HG03095 (cell line): Measurements from ENCODE around the gene NMD3.
A peak's percentile ranks its signal among the peaks of the same experiment; 100 is the strongest.
"Not testable (repeated sequence)": the region's sequence is repeated elsewhere in the genome, so short reads cannot be mapped to it uniquely, and the experiment has no call there.

Source experiments
- ATAC-seq: cut with Tn5 transposase; IDR thresholded peaks from one replicate; pipeline ENCODE4 v1.9.1; 2021; ENCODE audit warnings: moderate library complexity; ENCODE audit not compliant: unreplicated experiment

The NMD3 gene

DNA sequence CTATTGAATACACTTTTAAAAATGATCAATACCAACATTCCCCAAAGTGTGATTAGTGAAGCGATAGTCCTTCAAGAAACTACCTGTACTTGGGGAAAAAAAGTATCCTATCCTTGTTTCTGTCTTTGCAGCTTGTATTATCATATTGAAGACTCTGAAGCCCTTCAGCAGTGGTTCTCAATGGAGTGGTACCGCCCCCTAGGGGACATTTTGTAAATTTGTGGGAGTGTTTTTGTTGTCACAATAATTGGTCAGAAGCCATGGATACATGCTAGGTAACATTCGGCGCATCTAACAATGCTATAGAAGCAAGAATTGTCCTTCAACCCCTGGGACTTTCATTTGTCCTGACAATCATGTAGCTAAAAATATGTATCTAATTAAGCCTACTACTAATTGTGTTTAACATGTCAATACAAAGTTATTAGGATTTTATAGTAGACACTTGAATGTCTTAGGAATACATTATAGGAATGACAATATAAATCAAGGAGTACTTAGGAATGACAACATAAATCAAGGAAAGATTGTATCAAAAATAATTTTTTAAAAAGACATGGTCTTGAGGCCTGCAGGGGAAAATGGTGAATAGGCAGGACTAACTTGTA lies 53.7 kb downstream of the NMD3 start:
- peak; percentile 74 for ATAC-seq

DNA sequence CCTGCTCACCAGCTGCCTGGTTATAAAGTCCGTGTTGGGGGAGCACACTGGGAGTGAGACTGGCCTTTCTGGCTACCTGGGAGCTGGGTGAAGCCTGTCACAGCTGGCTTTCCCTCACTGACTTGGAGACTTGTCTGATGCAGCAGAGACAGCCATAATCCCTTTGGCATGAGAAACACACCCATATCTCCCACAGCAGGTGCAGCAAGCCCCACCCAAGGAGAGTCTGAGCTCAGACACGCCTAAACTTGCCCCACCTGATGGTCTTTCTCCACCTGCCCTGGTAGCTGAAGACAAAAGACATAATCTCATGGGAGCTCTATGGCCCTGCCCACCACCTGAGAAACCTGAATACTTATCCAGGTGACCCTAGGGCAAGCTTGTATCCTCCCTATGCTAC lies 54.8 kb downstream of the NMD3 start:
- no peak for ATAC-seq

DNA sequence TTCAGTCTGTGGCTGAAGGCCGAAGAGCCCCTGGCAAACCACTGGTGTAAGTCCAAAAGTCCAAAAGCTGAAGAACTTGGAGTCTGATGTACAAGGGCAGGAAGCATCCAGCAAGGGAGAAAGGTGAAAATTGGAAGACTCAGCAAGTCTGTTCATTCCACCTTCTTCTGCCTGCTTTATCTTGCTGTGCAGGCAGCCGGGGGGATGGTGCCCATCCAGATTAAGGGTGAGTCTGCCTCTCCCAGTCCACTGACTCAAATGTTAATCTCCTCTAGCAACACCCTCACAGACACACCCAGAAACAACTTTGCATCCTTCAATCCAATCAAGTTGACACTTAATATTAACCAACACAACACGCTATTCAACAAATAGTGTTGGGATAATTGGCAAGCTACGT lies 61.3 kb downstream of the NMD3 start:
- not testable (repeated sequence) for ATAC-seq

DNA sequence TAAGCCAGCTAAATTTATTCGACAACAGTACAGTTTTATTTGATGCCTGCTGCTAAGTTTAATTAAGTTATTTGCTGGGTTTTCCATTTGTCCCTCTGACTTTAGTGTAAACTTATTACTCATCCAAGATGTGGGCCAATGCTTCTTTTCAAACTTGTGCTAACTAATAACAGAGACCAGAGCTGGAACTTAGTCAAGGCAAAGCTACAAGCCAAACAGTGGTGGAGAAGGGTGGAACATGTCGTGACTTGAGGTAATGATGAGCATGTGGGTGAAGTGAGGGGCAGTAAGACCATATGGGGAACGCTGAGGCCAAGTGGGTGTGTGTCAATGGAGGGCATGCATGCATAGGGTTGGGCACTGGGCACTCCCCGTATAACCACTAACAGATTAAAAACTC lies 63.9 kb downstream of the NMD3 start:
- no peak for ATAC-seq

DNA sequence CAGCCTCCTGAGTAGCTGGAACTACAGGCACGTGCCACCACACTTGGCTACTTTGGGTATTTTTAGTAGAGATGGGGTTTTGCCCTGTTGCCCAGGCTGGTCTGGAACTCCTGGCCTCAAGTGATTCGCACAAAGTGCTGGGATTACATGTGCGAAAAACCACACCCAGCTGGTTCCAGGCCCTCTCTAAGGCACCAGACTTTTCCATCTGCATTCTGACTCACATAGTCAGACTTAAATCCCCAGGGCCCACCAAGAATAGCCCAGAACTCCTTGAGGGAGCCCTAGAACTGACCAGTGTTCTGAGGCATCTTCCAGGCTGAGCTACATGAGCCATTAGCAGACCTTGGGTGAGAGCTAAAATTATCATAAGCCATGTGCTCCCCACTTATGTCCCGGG lies 68.1 kb downstream of the NMD3 start:
- no peak for ATAC-seq

DNA sequence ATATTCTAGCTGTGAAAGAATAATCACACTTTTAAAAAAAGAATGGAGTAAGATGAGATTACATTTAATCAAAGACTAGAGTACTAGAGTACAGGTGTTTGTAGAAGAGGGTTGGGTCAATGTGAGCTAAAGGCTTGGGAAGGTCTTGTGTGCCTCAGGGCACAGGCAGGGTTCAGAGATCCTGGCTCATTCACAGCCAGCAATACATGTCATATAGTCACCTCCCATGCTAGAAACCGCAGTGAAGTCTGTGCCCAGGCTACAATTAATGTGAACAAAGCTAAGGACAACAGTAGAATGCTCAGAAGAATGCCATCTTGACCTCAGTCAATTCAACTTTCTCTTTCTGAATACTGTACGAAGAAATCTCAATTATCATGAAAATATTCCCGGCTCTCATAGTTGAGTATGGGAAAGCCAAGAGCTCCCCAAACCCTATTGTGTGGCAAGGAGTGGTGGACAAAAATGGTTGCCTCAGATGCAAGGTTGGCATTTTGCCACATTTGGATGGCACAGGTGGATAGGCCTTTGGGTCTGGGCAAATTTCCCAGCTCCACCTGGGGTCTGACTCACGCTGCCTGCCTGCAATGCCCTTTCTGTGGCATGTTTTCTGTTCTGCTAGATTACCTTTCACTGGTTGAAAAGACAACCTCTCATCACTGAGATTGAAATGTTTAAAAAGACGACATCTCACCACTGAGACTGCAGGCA lies 70.2 kb downstream of the NMD3 start:
- ATAC-seq, result no peak

DNA sequence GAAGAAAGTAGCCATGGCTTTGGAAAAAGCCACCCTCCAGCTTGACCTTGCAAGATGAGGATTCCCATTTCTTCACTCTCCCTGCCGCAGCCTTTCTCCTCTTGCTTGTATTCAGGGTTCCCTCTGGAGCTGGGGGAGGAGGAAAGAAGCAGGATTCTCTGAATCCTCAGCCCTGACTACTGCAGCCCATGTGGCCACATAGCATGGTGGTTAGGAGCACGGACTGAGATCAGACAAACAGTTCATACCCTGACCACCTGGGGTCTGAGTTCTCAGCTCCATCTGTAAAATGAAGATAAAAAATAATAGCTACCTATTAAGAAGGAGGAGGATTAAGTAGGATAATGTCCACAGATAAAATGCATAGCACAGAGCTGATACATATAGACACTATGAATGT lies 72.3 kb downstream of the NMD3 start:
- ATAC-seq, result no peak

DNA sequence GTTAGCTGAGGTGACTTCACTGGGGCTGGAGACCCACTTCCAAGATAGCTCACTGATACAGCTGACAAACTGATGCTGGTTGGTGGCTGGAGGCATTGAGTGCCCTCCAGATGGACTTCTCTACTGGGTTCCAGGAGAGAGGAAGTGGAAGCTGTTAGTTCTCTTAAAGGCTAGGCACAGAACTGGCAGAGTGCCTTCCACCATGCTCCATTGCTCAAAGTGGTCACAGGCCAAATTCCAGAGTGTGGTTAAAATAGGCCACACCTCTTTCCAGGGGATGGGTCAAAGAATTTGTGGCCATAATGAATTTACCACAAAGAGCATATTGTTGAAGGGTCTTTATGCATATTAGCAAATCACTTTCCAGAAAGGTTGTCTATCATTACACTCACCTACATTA lies 74.2 kb downstream of the NMD3 start:
- no peak for ATAC-seq

DNA sequence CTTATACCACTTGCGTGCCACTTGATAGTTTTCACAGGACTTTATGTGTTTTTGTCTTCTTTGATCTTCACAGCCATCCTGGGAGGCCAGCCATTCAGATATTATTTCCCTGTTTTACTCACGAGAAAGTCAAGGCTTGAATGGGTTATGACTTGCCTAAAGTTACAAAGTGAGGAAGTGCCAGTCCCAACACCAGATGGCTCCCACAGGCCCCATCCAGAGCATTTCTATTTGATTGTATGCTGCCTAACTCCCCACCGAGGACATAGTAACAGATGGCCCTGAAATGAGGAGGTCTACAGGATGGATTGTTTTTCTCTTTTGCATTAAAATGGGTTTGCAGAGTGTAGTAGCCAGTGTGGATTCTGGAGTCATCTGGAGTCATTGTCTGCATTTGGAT lies 75.7 kb downstream of the NMD3 start:
- no peak for ATAC-seq
